NCI-H2107 treated with DMSO at 0.1 percent for 48 hours (cell line): Measurements from ENCODE around the gene NAV3.

Source experiments
- DNase-seq: peaks from one replicate; lab custom pipeline; 2025; ENCODE audit not compliant: unreplicated experiment; lab: John Stamatoyannopoulos, UW

NAV3 gene

DNA sequence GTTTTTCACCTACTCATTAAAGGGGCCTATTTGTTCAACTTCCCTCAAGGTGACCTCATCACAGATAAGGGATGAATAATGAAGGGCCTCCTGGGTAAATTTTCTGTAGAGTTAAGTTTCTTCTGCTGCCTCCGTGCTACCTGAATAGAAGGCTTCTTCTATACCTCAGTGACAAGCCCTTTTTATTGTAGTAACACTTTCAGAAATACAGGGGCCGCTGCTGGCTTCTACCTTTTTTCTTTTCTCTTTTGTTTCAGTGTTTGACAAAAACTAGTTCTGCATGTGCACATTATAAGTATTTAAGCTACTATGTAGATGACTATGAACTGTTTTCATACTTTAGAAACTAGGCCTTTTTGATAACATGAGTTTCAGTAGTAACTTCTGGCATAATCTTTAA, 207.0 kb downstream of the NAV3 start:
- DNase-seq, result no peak

GRCh38 chr12:78038541-78038940, 207.8 kb downstream of the NAV3 start:
- no peak for DNase-seq

GRCh38 chr12:78038986-78039385, 208.3 kb downstream of the NAV3 start:
- no peak for DNase-seq

- no peak for DNase-seq
Observed at GRCh38 chr12:78040111-78040510, 209.4 kb downstream of the NAV3 start.

DNA sequence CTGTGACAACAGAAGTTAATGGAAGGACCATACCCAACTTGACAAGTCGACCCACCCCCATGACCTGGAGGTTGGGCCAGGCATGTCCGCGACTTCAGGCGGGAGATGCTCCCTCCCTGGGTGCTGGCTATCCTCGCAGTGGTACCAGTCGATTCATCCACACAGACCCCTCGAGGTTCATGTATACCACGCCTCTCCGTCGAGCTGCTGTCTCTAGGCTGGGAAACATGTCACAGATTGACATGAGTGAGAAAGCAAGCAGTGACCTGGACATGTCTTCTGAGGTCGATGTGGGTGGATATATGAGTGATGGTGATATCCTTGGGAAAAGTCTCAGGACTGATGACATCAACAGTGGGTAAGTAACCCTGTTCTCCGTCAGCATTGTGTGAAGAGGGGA, 220.1 kb downstream of the NAV3 start:
- DNase-seq, result no peak

GRCh38 chr12:78055545-78055944, 224.9 kb downstream of the NAV3 start:
- DNase-seq, result no peak

- DNase-seq, result no peak
Observed at GRCh38 chr12:78057075-78057474, 226.4 kb downstream of the NAV3 start.

- no peak for DNase-seq
Observed at GRCh38 chr12:78060186-78060585, 229.5 kb downstream of the NAV3 start.

- no peak for DNase-seq
Observed at GRCh38 chr12:78062786-78063185, 232.1 kb downstream of the NAV3 start.

- DNase-seq, result no peak
Observed at GRCh38 chr12:78081590-78082314, 251.1 kb downstream of the NAV3 start.

- DNase-seq, result no peak
Observed at GRCh38 chr12:78085542-78086182, 255.0 kb downstream of the NAV3 start.

- DNase-seq, result no peak
Observed at GRCh38 chr12:78086553-78087362, 256.1 kb downstream of the NAV3 start.

DNA sequence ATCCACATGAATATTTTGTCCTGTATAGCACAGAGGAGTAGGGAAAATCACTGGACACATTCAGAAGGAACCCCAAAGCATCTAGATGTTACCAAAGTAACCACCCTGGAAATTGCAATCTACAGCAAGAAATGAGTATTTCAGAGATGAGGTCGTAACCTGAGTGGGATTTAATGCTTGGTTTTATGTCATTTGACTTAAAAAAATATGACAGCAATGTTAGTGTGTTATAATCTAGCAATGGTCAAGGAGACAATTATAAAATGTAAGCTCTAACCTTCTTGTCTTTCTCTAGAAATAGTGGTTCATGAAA, 256.6 kb downstream of the NAV3 start:
- no peak for DNase-seq

- no peak for DNase-seq
Observed at GRCh38 chr12:78088391-78088832, 257.7 kb downstream of the NAV3 start.

- no peak for DNase-seq
Observed at GRCh38 chr12:78090266-78090665, 259.6 kb downstream of the NAV3 start.

- DNase-seq, result no peak
Observed at GRCh38 chr12:78095623-78096022, 264.9 kb downstream of the NAV3 start.

GRCh38 chr12:78096909-78097597, 266.4 kb downstream of the NAV3 start:
- no peak for DNase-seq

DNA sequence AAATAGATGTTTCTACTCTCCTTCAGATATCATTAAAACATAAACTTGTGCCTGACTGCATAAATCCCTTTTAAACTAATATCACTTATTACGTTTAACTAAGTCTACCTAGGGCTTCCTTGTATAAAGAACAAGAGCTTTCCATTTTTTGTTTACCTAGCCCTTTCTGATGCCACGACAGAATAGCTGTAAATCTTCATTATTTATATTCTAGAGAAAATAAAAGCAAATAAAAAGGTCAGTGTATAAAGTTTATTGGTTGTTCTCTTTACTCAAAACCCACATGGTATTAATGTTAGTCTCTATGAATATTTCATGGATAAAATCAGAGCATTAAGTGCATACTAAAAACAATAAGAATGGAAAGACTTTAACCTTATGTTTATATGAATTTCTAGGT, 269.1 kb downstream of the NAV3 start:
- no peak for DNase-seq

- DNase-seq, result no peak
Observed at GRCh38 chr12:78101113-78101876, 270.6 kb downstream of the NAV3 start.

- no peak for DNase-seq
Observed at GRCh38 chr12:78101946-78102635, 271.4 kb downstream of the NAV3 start.
